ENCODE data around the gene DDX25.

DDX25 gene

GRCh38 chr11:125978181-125978716 lies 73.9 kb downstream of the DDX25 start:
- no peak for DNase-seq (ENCODE audit: low read depth)

Measured in activated T-cell treated with anti-CD3 and anti-CD28 coated beads for 1 hour (primary cell).